ENCODE results near the gene EIF3D.

GRCh38 chr22:36478966-36479365 is 50.0 kb downstream of the EIF3D start:
- TF ChIP-seq, protein P1, sequence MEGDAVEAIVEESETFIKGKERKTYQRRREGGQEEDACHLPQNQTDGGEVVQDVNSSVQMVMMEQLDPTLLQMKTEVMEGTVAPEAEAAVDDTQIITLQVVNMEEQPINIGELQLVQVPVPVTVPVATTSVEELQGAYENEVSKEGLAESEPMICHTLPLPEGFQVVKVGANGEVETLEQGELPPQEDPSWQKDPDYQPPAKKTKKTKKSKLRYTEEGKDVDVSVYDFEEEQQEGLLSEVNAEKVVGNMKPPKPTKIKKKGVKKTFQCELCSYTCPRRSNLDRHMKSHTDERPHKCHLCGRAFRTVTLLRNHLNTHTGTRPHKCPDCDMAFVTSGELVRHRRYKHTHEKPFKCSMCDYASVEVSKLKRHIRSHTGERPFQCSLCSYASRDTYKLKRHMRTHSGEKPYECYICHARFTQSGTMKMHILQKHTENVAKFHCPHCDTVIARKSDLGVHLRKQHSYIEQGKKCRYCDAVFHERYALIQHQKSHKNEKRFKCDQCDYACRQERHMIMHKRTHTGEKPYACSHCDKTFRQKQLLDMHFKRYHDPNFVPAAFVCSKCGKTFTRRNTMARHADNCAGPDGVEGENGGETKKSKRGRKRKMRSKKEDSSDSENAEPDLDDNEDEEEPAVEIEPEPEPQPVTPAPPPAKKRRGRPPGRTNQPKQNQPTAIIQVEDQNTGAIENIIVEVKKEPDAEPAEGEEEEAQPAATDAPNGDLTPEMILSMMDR (IDR thresholded peaks at IDR 0.05): no peak
- TF ChIP-seq POLR2A (IDR thresholded peaks at IDR 0.05) (no peak), EP300 (IDR thresholded peaks at IDR 0.05) (no peak)
